Gastrocnemius medialis (tissue), 4 donors: ENCODE data around the gene UBR2.

Experiments used
- POLR2A ChIP-seq, 2 donors: fragments of 450-650 bp; IDR thresholded peaks; one replicate each; pipeline ENCODE4 v1.6.1; 2017; ENCODE audit warnings: antibody characterized with exemption in 2 of 2, mild to moderate bottlenecking in 2 of 2, moderate library complexity in 2 of 2
- TF ChIP-seq, protein P1 (sequence below), 5 experiments: fragments of 450-650 bp in 3 of 5; fragments of 200-600 bp in 2 of 5; sonication (generic) in 2 of 5; IDR thresholded peaks in 4 of 5; conservative IDR thresholded peaks in 1 of 5; 1 replicate in 4 of 5; 2 replicates in 1 of 5; pipeline ENCODE4 v1.5.1; 2016 to 2019; ENCODE audit warnings: antibody characterized with exemption in 5 of 5, mild to moderate bottlenecking in 3 of 5, moderate library complexity in 3 of 5

DNA sequence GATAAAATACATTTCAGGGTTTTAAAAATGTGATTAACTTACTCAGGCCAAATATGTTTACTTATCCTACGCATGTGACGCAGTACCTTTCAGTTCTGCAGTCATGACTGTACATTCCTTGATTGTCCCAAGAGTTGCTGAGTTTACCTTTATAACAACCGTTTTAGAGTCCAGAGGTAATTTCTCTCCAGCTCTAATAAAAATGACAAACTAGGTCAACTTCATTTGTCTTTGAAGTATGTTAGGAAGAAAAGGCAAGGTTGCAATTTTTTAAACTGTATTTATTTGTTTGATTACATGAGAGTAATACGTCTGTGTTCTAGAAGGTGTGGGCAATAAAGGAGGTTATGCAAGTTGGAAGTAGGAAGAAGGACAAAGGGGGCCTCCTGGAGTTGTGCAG lies 38.6 kb upstream of the UBR2 start:
- TF ChIP-seq, protein P1, sequence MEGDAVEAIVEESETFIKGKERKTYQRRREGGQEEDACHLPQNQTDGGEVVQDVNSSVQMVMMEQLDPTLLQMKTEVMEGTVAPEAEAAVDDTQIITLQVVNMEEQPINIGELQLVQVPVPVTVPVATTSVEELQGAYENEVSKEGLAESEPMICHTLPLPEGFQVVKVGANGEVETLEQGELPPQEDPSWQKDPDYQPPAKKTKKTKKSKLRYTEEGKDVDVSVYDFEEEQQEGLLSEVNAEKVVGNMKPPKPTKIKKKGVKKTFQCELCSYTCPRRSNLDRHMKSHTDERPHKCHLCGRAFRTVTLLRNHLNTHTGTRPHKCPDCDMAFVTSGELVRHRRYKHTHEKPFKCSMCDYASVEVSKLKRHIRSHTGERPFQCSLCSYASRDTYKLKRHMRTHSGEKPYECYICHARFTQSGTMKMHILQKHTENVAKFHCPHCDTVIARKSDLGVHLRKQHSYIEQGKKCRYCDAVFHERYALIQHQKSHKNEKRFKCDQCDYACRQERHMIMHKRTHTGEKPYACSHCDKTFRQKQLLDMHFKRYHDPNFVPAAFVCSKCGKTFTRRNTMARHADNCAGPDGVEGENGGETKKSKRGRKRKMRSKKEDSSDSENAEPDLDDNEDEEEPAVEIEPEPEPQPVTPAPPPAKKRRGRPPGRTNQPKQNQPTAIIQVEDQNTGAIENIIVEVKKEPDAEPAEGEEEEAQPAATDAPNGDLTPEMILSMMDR (IDR thresholded peaks at IDR 0.05 in 4 of 5, conservative IDR thresholded peaks at IDR 0.05 in 1 of 5), result no peak
- no peak for TF ChIP-seq POLR2A (IDR thresholded peaks at IDR 0.05)
